Smooth muscle cell (in vitro differentiated cells): ENCODE measurements around the gene LRRC56. TPM values are rescaled to one million over a fixed set of nuclear protein-coding genes. Genes with fewer than 3 reads are reported as not detected.

Source experiments
- DNase-seq: peaks from one replicate; lab custom pipeline; 2025; ENCODE audit not compliant: unreplicated experiment; lab: John Stamatoyannopoulos, UW
- H2AFZ ChIP-seq: fragments of 200-600 bp; sonication (generic); 2 replicates; pipeline ENCODE4 v1.6.0; 2016; ENCODE audit warnings: antibody characterized with exemption, low read depth, mild to moderate bottlenecking
- H3F3A ChIP-seq: fragments of 200-600 bp; sonication (generic); 2 replicates; pipeline ENCODE4 v1.6.0; 2017; ENCODE audit warnings: antibody characterized with exemption, low read depth
- H3K27ac ChIP-seq: fragments of 200-600 bp; sonication (generic); 2 replicates; pipeline ENCODE4 v1.5.1; 2016; ENCODE audit warnings: low read depth, mild to moderate bottlenecking
- H3K27me3 ChIP-seq: fragments of 200-600 bp; sonication (generic); 2 replicates; pipeline ENCODE4 v1.6.1; 2016; ENCODE audit warnings: low read depth, mild to moderate bottlenecking
- H3K36me3 ChIP-seq: fragments of 200-600 bp; sonication (generic); 2 replicates; pipeline ENCODE4 v1.5.1; 2016; ENCODE audit warnings: low read depth
- H3K4me1 ChIP-seq: fragments of 200-600 bp; sonication (generic); 2 replicates; pipeline ENCODE4 v1.5.1; 2016; ENCODE audit warnings: low read depth
- H3K4me2 ChIP-seq: fragments of 200-600 bp; sonication (generic); 2 replicates; pipeline ENCODE4 v1.6.0; 2016; ENCODE audit warnings: mild to moderate bottlenecking
- H3K4me3 ChIP-seq: fragments of 200-600 bp; sonication (generic); 2 replicates; pipeline ENCODE4 v1.5.1; 2016; ENCODE audit warnings: mild to moderate bottlenecking
- H3K79me2 ChIP-seq: fragments of 200-600 bp; sonication (generic); 2 replicates; pipeline ENCODE4 v1.6.0; 2016; ENCODE audit warnings: low read depth, mild to moderate bottlenecking
- H3K9ac ChIP-seq: fragments of 200-600 bp; sonication (generic); 2 replicates; pipeline ENCODE4 v1.6.0; 2016; ENCODE audit warnings: low read depth
- H3K9me3 ChIP-seq: fragments of 200-600 bp; sonication (generic); replicated peaks from 2 replicates; pipeline ENCODE4 v1.5.1; 2016; ENCODE audit warnings: low read depth
- H4K20me1 ChIP-seq: fragments of 200-600 bp; sonication (generic); 2 replicates; pipeline ENCODE4 v1.6.0; 2016; ENCODE audit warnings: low read depth
- CTCF ChIP-seq: fragments of 200-600 bp; sonication (generic); IDR thresholded peaks from 2 replicates; pipeline ENCODE4 v1.5.1; 2017; ENCODE audit warnings: borderline replicate concordance, mild to moderate bottlenecking, antibody characterized with exemption; ENCODE audit not compliant: insufficient read depth, poor library complexity, severe bottlenecking
- WGBS: methylation state at CpG from one replicate; pipeline ENCODE4 v1.1.7; 2016; ENCODE audit warnings: low lambda C conversion rate; 5-methylcytosine and 5-hydroxymethylcytosine counted together
- polyA plus RNA-seq: library from polyadenylated mRNA; unstranded; fragments of >200 nt; fragmentation: Nextera tagmentation; extraction: Ambion mirVana; gene quantifications from 2 replicates; pipeline ENCODE4 v1.2.1, GENCODE V29; 2016
- total RNA-seq: library from RNA; depleted of rRNA; stranded (reverse); fragments of >200 nt; gene quantifications from 2 replicates; pipeline ENCODE4 v1.2.3, GENCODE V29; 2014

Gene LRRC56
- total and polyA plus RNA-seq, 2 experiments from 2014 or later = 0.31 to 1.5 TPM

GRCh38 chr11:502288-503178 lies 34.8 kb upstream of the LRRC56 start:
- no peak for TF ChIP-seq CTCF
- H3K9ac ChIP-seq = no peak overlapping the region
- no peaks in the 10 kb centered on the region for H3K36me3 ChIP-seq
- no peak overlapping the region for H3K4me3 ChIP-seq
- peaks cover 9% of the 10 kb centered on the region for H3K4me1 ChIP-seq
- peaks cover 21% of the 10 kb centered on the region for H4K20me1 ChIP-seq
- H2AFZ ChIP-seq = no peak overlapping the region
- no peak for DNase-seq
- no peaks in the 10 kb centered on the region for H3F3A ChIP-seq
- peaks cover 43% of the 10 kb centered on the region for H3K79me2 ChIP-seq
- WGBS = 96% methylated on average over 10 of the region's 10 CpGs
- no peak overlapping the region for H3K4me2 ChIP-seq
- no peak overlapping the region for H3K27ac ChIP-seq
- H3K9me3 ChIP-seq = no peaks in the 10 kb centered on the region
- H3K27me3 ChIP-seq = no peaks in the 10 kb centered on the region

GRCh38 chr11:503179-503981 lies 33.9 kb upstream of the LRRC56 start:
- H3K4me3 ChIP-seq = no peak overlapping the region
- TF ChIP-seq CTCF = no peak
- no peak overlapping the region for H3K27ac ChIP-seq
- peaks cover 9% of the 10 kb centered on the region for H3K4me1 ChIP-seq
- no peaks in the 10 kb centered on the region for H3K9me3 ChIP-seq
- no peaks in the 10 kb centered on the region for H3F3A ChIP-seq
- no peak overlapping the region for H2AFZ ChIP-seq
- H3K27me3 ChIP-seq = no peaks in the 10 kb centered on the region
- H3K9ac ChIP-seq = no peak overlapping the region
- H3K79me2 ChIP-seq = peaks cover 48% of the 10 kb centered on the region
- no peaks in the 10 kb centered on the region for H3K36me3 ChIP-seq
- peaks cover 25% of the 10 kb centered on the region for H4K20me1 ChIP-seq
- WGBS = 93% methylated on average over 24 of the region's 24 CpGs
- no peak for DNase-seq
- no peak overlapping the region for H3K4me2 ChIP-seq

GRCh38 chr11:504053-504993 lies 33.0 kb upstream of the LRRC56 start:
- no peak for DNase-seq
- H4K20me1 ChIP-seq = peaks cover 25% of the 10 kb centered on the region
- H3K9me3 ChIP-seq = no peaks in the 10 kb centered on the region
- no peak overlapping the region for H2AFZ ChIP-seq
- 95% methylated on average over 34 of the region's 72 CpGs for WGBS
- no peak for TF ChIP-seq CTCF
- peak overlapping the region; percentile 99 for H3K27ac ChIP-seq
- peaks cover 48% of the 10 kb centered on the region for H3K79me2 ChIP-seq
- no peaks in the 10 kb centered on the region for H3F3A ChIP-seq
- no peaks in the 10 kb centered on the region for H3K27me3 ChIP-seq
- peak overlapping the region; percentile 87 for H3K4me2 ChIP-seq
- peaks cover 9% of the 10 kb centered on the region for H3K4me1 ChIP-seq
- no peaks in the 10 kb centered on the region for H3K36me3 ChIP-seq
- no peak overlapping the region for H3K9ac ChIP-seq
- H3K4me3 ChIP-seq = peak overlapping the region; percentile 2
